Right lung (tissue), 5 donors: ENCODE data around the gene FXN. TPM values are rescaled to one million over a fixed set of nuclear protein-coding genes. Genes with fewer than 3 reads are reported as not detected.
"Not testable (repeated sequence)": the region's sequence is repeated elsewhere in the genome, so short reads cannot be mapped to it uniquely, and the experiment has no call there.

Experiments used
- DNase-seq, 2 donors: peaks; one replicate each; pipeline ENCODE4 v3.0.0-alpha.2; 2013
- polyA plus RNA-seq, 5 donors: library from polyadenylated mRNA; unstranded; fragments of 120-200 nt; gene quantifications; one replicate each; pipeline versions ENCODE4 v1.2.1 to v1.2.3, GENCODE V29; 2013; ENCODE audit warnings: inconsistent platforms in 1 of 5, low replicate concordance in 1 of 5; ENCODE audit not compliant: insufficient read length in 5 of 5, insufficient read depth in 1 of 5

The FXN gene
- polyA plus RNA-seq, 5 donors: 21.3 to 25.5 (median 24.6) TPM

DNA sequence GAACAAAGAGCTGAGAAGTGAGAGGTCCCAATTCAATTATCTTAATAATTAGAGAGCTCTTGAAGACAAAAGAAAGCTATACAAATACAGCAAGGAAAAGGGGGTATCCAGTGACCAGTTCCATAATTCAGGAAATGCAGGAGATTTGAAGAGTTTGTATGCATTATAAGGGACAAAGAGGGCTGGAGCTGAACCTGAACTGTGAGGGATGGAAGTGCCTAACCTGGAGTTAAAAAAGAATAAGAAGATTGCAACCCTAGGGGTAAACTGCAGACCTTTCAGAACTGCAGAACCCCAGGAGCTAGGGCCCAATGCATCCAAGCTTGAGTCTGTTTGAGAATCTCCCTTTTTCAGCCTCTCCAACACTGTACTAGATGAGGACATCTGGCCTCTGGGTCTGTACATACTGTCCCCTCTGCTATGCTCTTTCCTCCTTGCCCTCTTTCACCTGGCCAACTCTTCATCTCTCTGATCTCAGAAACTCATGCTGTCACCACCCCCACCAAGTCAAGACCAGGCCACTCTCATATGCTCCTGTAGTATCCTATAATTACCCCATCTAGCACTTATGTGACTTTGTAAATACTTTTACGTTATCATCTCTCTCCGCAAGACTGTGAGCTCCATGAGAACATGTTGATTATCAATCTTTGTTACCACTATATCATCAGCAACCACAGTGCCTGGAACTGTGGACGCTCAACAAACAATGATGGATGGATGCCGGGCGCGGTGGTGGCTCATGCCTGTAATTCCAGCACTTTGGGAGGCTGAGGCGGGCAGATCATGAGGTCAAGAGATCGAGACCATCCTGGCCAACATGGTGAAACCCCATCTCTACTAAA, 15.0 kb upstream of the FXN start:
- no peak for DNase-seq

DNA sequence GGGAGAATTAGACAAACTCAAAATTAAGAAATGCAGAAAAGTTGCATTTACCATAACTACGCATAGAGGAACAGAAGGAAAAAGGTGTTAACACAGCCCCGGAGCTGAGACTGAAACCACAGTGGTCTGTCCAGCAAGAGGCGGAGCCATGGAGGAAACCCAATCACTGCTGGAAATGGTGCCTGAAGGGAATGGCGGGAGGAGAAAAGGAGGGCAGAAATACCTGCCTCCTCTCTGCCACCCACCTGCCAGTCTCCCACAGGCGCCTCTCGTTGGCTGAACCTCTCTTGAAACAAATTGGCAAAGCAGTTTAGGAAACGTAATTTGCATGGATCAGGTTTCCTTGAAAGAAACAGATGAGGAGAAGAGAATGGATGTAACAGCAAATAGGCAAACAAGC, 11.9 kb upstream of the FXN start:
- DNase-seq: no peak

DNA sequence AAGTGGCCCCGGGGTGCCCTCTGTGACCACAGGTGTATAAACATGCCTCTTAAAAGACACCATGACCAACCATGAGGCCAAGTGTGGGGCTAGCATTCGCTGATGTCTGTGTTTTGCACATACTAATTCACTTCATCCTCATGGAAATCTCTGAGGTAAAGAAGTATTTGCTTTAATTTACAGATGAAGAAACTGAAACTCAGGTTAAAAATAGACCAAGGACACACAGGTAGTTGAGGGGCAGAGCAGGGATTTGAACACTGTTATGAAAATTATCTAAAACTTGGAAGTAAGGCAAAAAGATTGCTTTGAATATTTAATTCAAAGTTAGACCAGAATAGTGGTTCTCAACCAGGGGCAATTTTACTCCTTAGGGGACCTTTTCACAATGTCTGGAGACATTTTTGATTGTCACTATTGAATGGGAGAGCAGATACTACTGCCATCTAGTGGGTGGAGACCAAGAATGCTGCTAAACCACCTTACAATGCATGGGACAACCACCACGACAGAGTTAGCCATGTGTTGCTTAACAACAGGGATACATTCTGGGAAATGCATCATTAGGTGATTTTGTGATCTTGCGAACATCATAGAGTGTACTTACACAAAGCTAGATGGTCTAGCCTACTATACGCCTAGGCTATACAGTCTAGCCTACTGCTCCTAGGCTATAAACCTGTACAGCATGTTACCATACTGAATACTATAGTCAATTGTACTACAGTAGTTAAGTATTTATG, 8.0 kb upstream of the FXN start:
- peak; percentile 21 to 31 for DNase-seq

DNA sequence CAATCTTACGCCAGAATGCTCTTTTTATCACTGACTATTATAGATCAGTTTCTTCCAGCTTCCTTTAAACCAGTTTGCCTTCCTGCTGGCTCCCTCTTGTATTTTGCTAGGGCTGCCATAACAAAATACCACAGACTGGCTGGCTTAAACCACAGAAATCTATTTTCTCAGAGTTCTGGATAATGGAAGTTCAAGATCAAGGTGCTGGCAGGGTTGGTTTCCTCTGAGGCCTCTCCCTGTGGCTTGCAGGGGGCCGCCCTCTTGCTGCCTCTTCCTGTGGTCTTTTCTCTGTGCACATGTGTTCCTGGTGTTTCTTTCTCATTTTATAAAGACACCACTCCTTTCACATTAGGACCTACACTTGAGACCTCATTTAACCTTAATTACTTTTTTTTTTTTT, 6.8 kb upstream of the FXN start:
- DNase-seq: no peak

DNA sequence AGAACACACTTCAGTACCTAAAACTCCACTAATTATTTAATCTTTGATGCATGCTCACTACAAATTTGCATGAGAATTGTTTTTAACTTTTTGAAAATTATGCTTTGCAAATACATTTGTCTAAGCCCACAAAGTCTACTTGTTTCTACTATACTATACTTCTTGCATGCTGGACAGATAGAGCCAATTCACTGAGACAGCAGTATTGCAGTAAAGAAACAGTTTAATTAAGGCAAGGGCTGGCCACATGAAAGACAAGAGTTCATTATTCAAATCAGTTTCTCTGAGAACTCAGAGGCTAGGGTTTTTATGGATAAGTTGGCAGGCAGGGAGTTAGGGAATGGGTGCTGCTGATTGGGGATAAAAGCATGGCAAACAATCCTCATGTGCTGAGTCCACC, 6.0 kb upstream of the FXN start:
- no peak for DNase-seq

DNA sequence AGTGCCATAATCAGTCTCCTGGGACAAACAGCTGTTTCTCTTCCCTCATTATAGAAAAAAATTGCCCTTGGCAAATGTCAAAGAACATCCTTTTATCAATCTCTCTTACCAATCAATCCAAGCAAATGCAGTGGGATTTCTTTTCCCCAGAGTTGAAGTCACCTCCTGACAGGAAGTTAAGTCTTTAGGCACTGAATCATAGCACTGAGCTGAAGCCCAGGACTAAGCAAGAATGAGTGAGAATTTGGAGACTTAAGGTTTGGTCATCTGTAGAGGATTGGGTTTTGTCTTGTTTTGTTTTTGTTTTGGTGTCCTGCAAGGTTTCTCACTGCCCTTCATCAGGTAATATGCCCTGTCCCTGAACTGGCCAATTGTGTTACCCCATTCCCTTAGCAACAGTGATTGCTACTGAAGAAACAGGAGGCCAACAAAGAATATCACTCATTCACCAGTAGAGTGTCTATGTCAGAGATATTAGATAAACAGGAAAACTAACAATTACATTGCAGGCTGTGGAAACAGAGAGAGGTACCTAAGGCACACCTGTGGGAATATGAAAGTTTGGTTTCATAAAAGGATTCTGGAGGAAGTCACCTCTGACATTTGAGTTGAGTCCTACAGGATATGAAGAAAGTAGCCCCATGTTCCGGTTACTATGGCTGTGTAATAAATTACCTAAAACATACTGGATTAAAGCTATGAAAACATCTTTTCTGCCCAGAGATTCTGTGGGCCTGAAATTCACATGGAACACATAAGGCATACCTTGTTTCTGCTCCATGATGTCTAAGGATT, 4.5 kb upstream of the FXN start:
- no peak for DNase-seq

DNA sequence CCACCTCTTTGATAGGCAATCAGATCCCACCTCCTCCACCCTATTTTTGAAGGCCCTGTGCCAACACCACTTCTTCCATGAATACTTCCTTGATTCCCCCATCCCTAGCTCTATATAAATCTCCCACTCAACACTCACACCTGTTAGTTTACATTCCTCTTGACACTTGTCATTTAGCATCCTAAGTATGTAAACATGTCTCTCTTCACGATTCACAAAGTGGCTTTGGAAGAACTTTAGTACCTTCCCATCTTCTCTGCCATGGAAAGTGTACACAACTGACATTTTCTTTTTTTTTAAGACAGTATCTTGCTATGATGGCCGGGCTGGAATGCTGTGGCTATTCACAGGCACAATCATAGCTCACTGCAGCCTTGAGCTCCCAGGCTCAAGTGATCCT, 1.5 kb upstream of the FXN start:
- DNase-seq: no peak

DNA sequence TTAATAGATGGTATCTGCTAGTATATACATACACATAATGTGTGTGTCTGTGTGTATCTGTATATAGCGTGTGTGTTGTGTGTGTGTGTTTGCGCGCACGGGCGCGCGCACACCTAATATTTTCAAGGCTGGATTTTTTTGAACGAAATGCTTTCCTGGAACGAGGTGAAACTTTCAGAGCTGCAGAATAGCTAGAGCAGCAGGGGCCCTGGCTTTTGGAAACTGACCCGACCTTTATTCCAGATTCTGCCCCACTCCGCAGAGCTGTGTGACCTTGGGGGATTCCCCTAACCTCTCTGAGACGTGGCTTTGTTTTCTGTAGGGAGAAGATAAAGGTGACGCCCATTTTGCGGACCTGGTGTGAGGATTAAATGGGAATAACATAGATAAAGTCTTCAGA, 757 bp downstream of the FXN start:
- DNase-seq: no peak

DNA sequence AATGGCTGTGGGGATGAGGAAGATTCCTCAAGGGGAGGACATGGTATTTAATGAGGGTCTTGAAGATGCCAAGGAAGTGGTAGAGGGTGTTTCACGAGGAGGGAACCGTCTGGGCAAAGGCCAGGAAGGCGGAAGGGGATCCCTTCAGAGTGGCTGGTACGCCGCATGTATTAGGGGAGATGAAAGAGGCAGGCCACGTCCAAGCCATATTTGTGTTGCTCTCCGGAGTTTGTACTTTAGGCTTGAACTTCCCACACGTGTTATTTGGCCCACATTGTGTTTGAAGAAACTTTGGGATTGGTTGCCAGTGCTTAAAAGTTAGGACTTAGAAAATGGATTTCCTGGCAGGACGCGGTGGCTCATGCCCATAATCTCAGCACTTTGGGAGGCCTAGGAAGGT, 1.2 kb downstream of the FXN start:
- no peak for DNase-seq

DNA sequence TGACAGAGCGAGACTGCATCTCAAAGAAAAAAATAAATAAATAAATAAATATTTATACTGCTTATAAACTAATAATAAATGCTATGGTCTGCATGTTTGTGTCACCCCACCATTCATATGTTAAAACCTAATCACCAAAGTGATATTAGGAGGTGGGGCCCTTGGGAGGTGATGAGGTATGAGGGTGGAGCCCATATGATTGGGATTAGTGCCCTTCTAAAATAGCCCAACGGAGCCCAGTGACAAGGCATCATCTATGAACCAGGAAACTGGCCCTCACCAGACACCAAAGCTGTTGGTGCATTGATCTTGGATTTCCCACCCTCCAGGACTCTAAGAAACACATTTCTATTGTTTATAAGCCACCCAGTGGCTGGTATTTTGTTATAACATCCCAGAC, 5.1 kb downstream of the FXN start:
- no peak for DNase-seq

DNA sequence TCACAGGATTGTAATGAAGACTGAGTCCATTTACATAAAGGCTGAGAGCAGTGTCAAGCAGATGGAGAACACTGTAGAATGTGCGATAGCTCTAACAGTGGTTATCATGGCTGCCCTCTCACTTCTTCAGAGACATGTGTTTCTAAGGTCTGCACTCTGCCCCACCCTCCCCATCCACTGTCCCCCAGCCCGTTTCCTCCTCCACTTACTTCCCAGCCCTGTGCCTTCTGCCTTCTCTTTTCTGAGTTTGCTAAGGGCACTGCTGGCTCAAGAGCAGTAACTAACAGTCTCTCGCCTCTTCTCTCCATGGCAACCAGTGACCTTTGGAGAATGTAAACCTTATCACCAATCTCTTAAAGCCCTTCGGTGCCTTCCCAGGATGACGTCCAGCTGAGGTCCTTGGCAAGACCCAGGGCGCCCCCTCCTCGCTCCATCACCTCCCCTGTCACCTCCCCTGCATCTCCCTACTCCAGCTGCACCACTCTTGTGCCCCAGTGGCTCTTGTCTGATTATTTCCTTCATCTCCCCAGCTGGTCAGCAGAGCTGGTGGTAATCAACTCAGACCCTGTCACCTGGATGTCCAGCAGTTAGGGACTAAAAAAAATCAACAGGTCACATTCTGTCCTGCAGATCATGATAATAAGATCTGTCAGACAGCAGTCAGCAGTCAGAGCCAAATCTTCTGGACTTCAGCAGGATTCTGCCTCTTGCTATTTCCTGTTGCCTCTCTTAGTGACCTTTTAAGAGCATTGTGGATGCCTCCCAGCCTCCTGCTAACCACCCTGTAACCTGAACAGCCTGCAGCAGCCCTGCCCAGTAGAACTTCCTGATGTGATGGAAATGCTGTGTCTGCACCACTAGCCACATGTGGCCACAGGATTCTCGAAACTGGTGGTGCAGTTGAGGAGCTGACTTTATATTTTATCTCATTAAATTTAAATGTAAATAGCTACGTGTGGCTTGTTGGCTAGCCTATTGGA, 9.0 kb downstream of the FXN start:
- no peak for DNase-seq

DNA sequence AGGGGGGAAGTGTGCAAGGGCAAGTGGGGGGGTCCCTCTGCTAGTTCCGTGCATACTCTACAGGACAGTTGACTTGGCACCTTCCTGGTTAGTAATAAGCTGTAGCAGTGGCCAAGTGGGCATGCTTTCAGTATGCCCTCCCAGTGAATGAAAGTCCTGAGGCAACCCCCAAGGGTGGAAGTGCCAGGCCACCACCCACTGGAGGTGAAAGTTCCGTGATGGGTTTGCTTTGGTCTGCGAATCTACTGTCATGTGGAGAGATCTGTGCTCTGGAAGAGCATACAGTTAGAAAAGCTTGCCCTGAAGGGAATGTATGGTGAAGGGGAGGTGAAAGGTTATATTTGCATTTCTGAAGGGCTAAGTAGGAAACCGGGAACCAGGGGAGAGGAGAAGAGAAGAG, 10.3 kb downstream of the FXN start:
- DNase-seq: no peak

DNA sequence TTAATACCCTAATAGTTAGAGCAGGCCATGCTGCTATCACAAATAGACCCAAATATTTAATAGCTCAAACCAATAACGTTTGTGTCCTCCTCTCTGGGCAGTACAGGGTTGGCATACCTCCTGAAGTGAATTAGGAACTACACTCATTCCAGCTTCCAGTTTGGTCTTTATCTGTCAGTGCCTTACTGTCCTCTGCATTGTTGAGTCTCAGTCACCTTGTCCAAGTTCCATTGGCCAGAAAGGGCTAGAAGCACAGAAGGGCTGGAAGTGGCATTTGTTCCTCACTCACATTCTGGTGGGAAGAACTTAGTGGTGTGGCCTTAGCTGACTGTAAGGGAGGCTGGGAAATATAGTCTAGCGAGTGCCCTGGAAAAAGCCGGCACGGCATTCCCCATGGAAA, 11.2 kb downstream of the FXN start:
- no peak for DNase-seq

DNA sequence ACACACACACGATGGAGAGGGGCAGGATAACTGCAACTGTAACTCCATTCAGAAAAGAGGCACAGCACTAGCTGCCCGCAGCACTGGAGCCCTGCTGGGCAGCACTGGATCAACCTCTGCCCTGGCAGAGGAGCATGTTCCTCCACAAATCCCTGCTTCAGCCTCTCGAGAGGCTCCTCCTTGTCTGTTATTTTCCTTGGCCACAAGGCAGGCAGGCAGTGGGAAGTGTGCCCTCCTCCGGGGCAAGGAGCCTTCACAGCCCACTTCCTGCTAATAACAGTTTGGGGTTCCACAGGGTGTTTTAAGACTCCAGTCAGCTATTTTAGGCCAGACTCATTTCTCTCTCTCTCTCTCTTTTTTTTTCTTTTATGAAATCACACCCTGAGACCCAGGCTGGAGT, 11.8 kb downstream of the FXN start:
- no peak for DNase-seq

DNA sequence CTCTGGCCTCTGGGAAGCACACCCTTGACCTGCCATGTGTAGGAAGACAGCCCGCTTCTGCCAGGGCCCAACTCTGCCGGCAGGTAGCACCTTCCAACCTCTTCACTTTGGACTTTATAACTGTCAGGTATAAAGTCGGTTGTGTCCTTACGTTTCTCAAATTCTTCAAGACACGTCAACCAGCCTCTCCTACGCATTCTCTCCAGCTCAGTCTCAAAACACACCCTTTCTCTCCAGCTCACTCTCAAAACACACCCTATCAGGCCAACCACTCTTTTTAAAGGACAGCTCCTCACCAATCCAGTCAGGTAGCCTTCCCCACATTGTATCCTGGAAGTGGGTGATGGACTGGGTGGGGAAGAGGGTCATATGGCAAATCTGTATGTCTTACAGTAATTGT, 13.5 kb downstream of the FXN start:
- DNase-seq: no peak

DNA sequence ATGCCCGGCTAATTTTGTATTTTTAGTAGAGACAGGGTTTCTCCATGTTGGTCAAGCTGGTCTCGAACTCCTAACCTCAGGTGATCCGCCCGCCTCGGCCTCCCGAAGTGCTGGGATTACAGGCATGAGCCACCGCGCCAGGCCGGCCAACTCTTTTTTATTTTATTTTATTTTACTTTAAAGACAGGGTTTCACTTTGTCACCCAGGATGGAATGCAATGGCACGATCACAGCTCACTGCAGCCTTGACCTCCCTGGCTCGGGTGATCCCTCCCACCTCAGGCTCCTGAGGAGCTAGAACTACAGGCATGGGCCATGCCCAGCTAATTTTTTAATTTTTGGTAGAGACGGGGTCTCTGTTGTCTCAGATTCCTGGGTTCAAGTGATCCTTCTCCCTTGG, 15.4 kb downstream of the FXN start:
- DNase-seq: not testable (repeated sequence)

DNA sequence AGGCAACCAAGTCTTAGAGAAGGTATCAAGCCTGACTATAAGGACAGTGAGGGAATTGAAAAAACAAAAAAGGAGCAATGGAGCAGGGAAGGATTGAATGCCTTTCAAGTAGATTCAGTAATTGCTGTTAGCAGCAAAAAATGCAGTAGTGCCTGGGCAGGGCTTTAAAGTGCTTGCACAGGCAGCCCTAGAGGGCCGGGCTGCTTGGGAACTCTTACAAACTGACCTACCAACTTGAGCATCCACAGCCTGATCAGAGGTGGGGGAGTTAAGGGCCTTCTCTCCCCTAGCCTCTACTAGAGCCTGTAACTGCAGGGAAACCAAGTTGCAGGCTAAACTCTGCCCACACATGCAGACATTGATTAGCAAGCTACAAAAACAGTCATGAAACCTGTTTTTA, 19.4 kb downstream of the FXN start:
- DNase-seq: peak; percentile 31 to 41

DNA sequence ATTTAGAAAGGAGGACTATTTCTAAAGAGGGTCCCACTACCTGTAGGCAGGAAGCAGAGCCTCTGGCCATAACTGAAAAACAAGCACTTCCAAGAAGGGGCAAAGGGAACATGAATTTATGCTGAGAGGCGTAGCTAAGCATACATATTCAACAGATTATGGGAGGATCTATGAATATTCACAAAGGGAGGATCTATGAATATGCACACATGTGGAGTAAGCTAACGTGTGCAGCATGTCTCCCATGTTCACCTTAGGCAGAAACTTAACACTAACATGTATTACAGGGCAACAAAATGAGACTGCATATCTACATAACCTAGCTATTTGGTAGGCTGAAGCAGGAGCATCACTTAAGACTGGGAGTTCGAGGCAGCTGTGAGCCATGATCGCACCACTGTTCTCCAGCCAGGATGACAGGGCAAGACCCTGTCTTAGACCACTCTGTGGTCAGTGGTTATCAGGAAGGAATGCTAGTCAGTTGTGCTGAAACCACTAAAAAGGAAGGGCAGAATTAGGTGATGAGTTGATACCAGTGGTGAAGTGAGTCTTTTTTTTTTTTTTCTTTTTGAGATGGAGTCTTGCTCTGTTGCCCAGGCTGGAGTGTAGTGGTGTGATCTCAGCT, 20.8 kb downstream of the FXN start:
- DNase-seq: no peak

DNA sequence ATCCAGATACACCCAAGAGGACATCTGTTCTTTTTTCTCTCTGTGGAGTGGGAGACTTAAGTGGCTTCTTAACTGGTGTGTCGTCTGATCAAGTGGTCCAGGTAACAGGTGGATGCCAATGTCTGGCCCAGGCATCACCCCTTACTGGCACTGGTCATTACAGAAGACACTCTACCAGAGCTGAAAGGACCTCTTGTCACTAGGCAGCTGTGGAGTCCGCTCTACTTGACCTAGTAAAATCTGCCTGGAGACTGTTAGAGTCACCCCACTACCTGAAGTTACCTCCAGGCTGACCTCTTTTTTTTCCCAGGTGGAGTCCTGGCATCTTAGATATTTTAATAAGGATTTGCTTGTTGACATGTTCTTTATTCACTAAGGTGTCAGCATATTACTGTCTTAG, 22.5 kb downstream of the FXN start:
- DNase-seq: no peak

DNA sequence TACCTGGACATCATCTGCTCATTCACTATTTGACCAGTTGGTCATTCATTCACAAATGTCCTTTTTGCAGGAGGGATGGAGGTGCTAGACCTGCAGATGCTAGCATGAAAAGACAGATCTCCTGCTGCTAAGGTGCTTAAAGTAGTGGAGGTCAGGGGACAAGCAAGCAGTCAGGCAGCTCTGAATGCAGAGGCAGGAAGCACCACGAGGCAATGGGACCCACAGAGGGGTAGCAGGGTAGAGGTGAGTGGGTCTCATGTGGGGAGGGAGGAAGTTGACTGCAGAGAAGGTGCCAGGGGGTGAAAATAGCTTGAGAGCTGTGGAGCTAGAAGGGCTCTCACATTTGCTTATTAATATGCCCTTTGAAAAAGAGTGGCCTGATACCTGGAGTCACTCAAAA, 25.2 kb downstream of the FXN start:
- no peak for DNase-seq

DNA sequence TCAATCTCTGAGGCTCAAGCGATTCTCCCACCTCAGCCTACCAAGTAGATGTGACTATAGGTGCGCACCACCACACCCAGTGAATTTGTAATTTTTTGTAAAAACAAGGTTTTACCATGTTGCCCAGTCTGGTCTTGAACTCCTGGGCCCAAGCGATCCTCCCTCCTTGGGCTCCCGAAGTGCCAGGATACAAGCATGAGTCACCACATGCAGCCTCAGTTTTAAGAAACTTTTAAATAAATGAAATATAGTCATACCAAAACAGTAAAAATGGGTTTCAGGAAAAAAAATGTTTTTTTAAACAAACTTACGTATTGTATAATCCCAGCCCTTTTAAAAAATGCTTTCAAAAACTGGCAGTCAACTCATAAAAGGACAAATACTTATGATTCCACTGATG, 26.6 kb downstream of the FXN start:
- no peak for DNase-seq
